Left cardiac atrium (tissue), 4 donors: ENCODE measurements around the gene C15orf39. TPM values are rescaled to one million over a fixed set of nuclear protein-coding genes. Genes with fewer than 3 reads are reported as not detected.
A peak's percentile ranks its signal among the peaks of the same experiment; 100 is the strongest.

Source experiments
- ATAC-seq, 2 donors: fragments of 200-7000 bp; cut with Tn5 transposase; one replicate each; pipeline ENCODE4 v1.9.1; 2020; ENCODE audit warnings: mild to moderate bottlenecking in 2 of 2, moderate library complexity in 2 of 2
- DNase-seq: peaks from one replicate; pipeline ENCODE4 v3.0.0-alpha.2; 2020
- intact Hi-C, 2 donors: fragments of 100-400 bp; cut with DNase I; formaldehyde crosslinking; loops; one replicate each; pipeline versions ENCODE4 v1.14.1 to v1.15.1; 2022 to 2023
- total RNA-seq, 2 donors: library from RNA; stranded (reverse); fragmentation: NEBNext Ultra II Directional; extraction: Animal tissue kit (Norgen Biotek cat#: 25700); gene quantifications; one replicate each; pipeline ENCODE4 v1.2.1, GENCODE V29; 2021
- donor health status: DM: no; HTN: yes; CAD: no.
- donor health status: DM: no; HTN: yes; CAD: no; lungs with severe emphysema.
- donor health status: DM: yes; HTN: yes; CAD: no.
- donor health status: Dilated cardiomyopathy.

The C15orf39 gene
- total RNA-seq, 2 donors from 2014 or later = 9.0 to 14.2 TPM

DNA sequence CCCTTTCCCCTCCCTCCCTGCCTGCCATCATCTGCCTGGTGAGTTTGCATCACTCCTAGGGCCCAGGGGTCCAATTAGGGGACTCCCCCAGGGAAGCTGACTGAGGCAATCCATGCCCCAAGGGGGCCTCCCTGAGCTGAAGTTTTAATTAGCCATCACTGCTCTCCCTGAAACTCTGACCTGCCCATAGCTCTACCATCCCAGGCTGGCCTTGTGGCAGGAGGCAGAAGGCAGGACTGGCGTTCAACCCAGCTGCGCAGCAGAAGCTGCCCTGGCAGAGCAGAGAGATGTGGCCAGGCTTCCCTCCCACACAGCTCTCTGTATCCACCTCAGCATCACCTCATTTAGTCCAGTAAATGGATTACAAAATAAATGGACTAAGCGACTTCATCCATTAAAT is 7.7 kb upstream of the C15orf39 start:
- no peak for DNase-seq
- ATAC-seq = no peak
- intact Hi-C loops = no loop called here

DNA sequence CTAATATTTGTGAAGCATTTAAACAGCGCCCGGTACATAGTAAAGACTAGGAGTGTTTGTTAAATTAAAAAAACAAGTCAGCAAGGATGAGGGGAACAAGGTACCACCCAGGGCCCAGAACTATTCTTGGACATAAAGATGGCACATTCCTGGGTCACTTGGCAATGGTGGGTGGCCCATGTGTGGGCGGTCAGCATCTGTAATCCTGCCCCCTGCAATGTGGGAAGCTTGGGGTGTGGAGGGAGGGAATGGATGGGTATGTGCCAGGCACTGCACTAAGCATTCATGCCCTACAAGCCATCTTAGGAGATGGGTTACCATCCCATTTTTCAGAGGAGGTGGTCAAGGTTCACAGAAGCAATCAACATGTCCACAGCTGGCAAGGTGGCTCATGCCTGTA is 7.3 kb upstream of the C15orf39 start:
- ATAC-seq (no peak), DNase-seq (no peak)
- intact Hi-C loops = no loop called here

DNA sequence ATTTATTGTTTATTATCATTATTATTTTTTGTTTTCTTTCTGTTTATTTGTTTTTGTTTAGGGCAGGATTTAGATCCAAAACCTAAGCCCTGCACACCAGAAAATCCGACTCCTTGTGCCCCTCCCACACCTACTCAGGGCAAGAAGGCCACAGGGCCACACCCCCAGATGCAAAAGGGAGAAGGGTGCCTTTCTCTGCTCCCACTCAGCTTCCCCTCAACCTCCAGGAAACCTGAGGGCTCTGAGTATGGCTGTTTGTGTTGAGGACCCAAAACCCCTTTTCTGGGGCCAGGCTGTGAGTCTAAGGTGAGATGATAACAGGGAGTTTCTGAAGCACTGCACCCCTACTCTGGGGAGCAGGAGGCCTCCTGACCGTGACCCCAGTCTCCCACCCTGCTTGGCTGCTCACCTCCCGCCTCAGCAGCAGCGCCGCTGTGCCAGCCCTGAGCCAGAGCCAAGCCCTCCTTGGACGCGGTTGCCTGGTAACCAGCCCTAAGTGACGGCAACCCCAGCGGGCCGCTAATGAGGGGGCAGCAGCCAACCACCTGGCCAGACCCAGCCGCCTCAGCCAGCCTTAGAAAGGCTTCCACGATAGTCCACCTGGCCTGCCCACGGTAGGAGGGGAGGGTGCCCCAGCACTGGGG is 6.4 kb upstream of the C15orf39 start:
- ATAC-seq (peak; percentile 38 to 40), DNase-seq (no peak)
- intact Hi-C loops = no loop called here

DNA sequence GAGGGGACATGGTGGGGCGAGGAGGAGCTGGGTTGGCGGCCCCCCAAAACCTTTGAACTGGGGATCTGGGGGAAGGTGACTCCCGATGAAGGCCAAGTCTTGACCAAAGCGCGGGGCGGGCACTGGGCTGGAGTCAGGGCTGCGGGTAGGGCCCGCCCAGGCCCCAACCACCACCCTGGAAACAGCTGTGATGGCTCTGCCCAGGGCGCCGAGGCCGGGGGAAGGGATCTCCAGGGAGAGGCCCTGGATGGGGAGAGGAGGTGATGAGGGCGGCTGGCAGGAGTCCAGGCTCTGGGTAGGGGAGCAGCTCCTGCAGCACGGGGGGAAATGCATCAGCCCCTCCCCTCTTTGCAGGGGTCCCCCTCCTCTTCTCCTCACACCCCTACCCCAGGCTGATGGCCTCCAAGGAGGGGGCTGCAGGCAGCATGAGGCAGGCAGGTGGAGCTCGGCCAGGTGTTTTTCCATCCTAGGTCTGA is 5.9 kb upstream of the C15orf39 start:
- DNase-seq (no peak), ATAC-seq (peak in 1 of 2 donors; percentile 8)
- intact Hi-C loops = no loop called here

DNA sequence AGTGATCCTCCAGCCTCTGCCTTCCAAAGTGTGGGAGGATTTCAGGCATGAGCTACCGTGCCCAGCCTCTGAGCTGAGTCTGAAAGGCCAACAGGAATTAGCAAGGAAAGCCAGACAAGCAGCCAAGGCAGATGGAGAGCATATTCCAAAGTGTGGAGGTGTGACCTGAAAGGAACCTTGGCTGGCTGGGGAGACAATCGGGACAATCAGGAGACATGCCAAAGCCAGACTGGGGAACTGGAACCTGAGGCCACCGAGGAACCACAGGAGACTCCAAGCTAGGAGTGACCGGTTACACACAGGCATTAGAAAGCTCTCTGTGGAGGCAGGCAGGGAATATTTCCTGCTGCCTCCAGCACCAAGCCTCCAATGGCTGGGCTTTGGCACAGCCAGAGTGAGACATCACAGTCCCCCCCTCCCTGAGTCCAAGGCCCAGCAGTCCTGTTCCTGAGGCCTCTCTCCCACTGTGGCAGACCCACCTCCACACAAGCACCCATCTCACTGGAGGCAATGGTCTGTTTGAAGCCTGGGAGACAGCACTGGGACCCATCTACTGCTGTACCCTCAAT is 4.5 kb upstream of the C15orf39 start:
- intact Hi-C loops = no loop called here
- DNase-seq (no peak), ATAC-seq (no peak)

DNA sequence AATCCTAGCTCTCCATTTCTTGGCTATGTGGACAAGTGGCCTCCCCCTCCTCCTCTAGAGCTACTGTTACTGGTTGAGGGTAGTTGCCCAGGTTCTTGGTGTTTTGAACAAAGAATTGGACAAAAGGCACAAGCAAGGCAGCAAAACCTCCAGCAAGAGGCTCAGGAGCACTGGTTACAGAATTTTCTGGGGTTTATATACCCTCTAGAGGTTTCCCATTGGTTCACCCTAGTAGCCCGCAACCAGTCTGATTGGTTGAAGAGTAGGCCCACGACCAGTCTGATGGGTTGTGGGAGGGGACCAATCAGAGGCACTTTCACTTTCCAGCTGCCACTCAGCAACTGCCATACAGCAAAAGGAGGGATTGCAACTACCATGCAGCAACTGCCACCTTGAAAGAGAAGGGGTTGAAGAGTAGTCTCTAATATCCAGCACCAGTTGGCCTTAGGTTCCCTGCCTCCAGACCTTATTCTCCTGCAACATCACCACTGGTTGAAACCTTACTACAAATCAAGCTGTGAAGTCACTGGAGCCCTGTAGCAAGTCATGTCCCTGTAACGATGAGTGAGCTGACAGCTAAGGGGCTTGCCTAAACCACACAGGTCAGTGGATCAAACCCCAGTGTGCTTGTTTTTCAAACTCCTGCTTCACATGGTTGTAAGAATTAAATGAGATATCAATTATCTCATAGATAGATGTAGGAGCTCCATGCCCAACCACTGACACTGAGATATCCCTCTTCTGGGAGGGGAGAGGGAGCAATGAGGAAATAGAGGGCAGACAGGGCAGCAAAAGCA is 2.9 kb upstream of the C15orf39 start:
- DNase-seq = no peak
- ATAC-seq = no peak
- intact Hi-C loops = no loop called here

DNA sequence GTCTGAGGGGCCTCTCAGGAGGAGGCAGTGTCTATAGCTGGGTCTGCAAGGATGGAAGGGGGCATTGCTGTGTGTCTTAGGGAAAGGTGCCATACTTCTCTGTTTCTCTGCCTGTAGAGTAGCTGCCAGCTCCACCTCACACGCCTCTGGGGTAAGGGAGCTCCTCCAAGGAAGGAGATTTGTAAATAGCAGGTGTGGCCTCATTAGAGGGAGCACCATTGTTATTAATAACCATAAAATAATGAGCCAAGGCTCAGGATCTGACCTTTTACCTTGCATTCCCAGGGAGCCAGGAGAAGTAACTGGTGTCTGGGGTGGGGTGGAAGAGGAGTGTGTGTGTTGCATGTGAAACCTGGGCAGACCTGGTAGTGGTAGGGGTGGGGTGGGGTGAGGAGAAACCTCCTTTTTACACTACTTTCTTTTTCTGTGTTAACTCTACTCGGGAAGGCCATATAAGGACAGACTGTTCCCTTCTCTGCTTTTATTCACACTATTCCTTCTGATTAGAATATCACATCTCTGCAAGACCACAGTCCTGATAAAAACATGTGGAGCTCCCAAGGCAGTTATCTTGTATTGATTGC is 2.2 kb upstream of the C15orf39 start:
- DNase-seq = no peak
- intact Hi-C loops = no loop called here
- ATAC-seq = no peak

DNA sequence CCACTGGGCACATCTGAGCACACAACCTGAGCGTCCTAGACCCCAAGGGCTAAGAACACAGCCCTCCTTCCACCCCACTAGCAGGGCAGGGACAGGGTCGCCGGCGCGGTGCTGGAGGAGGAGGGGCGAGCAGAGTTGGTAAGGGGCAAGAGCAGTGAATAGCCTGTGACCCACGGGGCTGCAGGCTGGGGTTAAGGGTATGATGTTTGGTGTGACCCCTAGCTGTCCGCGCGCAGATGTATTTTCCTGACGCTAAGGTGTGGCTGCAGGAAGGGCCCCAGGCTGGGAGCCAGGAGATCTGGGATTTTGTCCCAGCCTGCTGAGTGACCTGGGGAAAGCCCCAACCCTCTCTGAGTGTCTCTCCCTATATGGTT is 1.3 kb upstream of the C15orf39 start:
- DNase-seq (no peak), ATAC-seq (no peak)
- intact Hi-C loops = loop anchor here in 1 of 2 donors (5.0 kb wide), 1 partner anchor 88 kb away; no protein-coding TSS in a partner anchor

DNA sequence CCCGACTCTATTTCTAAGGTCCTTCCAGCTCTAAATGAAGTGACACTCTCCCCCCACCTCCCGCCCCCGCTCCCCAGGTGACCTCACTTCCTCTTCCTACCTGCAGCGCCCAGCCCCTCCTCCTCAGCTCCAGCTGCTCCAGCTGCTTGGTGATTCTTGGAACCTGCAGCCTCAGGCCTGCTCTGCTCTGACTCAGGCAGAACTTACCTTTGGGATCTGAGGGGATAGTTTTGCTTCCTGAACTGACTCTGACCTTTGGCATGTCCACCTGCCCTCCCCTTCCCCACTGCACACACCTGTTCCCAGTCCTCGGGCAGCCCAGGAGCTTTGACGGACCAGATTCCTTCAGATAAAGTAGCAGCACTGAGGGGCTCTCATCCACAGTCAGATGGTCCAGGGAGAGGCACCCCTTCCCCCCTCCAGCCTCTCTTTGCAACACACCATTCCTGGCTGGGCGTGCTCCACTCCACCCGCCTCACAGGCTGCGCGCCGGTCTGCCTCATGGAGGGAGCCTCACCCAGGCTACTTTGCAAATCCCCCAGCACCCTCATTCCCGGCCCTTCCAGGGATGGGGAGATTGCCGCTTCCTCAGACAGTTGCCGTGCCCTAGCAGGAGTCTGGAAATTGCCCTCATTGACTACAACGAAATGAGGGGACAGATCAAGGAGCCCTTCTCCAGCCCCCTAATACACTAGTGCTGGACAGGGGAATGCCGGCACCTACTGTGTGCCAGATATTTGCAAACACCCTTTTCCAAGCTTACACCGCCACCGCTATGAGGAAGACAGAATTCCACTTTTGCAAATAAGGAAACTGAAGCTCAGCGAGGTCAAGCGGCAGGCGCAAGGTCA is 692 bp upstream of the C15orf39 start:
- ATAC-seq (peak in 1 of 2 donors; percentile 1), DNase-seq (peak; percentile 58)
- intact Hi-C loops = loop anchor here in 1 of 2 donors (5.0 kb wide), 1 partner anchor 89 kb away; no protein-coding TSS in a partner anchor

DNA sequence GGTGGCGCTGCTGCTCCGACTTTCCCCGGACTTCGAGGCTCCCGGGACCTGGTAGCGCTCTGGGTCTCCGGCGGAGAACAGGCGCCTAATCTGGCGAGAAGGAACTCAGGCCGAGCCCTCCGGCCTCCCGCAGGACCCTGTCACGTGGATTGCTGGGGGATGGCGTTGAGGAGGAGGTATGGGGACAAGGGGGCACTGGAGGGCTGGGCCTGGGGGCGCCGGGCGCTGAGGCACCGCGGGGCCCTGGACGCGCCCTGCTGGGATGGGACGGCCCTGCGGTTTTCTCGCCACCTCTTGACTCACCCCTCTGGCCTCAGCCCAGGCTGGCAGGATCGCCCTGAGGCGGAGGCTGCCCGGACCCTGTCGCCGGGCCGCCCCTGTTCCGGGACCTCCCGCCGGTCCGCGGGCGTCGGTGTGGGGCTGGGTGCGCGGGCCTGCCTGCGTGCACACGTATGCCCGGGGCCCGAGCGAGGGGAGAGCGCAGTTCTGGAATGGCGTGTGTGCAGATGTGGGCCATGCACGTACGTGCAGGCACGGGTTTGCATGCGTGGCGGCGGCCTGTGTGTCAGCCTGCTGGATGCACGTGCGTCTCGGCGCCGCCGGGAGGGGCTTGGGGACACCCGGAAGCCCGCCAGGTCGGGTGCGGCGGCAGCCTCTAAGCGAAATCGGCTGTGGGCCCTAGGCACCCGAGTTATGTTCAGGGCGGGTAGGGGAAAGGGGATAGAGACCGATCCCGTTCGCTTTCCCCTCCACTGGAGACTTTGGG is 752 bp downstream of the C15orf39 start:
- intact Hi-C loops = loop anchor here (2.0 to 5.0 kb wide), 2 partner anchors 90 to 172 kb away; no protein-coding TSS in a partner anchor
- ATAC-seq (peak; percentile 44 to 56), DNase-seq (peak; percentile 82)

DNA sequence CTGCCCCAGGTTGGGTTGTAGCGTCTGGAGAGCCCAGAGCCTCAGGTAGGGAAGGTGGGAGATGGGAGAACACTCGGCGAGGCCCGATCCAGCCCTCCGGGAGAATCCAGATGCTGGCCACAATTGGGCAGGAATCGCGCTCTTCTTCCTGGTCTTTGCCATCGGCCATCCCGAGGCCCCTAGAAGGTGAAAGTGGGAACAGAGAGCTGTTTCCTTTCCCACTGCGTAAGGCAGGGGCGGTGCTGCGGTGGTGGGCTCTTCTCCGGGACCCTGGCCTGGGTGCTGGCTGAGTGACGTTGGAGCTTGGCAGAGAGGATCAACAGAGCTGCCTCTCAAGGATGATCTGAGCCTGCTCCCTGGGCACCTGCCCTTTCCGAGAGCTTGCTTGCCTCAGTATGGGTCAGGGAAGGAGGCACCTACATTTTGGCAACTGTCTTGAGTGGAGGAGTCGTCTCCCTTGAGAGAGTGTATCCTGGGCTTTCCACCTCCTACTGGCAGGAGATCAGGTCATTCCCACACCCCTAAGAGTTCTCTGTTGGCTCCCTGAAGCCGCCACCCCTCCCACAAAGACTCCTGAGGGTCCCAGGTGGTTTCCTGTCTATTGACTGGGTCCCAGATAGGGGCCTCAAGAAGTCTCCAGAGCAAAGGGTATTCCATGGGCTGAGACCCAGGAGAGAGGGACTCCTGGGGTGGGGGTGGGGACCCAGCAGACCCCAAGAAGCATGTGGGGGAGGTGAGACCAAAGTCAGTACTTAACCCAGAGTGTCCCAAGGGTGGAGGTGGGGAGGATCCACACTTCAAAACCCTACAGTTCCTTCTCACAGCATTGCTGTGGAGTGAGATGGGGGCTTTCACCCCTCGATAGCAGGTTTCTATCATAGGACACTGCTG is 1.6 kb downstream of the C15orf39 start:
- intact Hi-C loops = loop anchor here (2.0 to 5.0 kb wide), 2 partner anchors 91 to 172 kb away; no protein-coding TSS in a partner anchor
- DNase-seq (no peak), ATAC-seq (no peak)

DNA sequence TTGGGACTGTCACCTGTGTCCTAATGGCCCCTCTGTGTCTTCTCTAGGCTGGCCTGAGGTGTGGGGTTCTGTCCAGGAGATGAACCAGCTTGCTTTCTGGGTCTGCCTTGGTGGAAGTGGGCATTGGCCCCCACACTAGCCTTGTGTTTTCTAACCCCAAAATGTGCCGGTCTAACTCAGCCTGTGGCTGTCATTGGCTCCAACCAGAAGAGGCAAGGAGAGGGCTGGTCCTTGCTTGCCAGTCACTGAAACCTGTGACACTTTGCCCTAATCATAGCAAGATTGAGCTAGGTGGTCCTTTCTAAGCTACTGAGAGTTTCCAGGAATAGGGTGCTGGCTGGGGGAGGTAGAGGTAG is 2.2 kb downstream of the C15orf39 start:
- DNase-seq (no peak), ATAC-seq (no peak)
- intact Hi-C loops = loop anchor here (1.0 to 5.0 kb wide), 4 partner anchors 92 to 175 kb away; no protein-coding TSS in a partner anchor

DNA sequence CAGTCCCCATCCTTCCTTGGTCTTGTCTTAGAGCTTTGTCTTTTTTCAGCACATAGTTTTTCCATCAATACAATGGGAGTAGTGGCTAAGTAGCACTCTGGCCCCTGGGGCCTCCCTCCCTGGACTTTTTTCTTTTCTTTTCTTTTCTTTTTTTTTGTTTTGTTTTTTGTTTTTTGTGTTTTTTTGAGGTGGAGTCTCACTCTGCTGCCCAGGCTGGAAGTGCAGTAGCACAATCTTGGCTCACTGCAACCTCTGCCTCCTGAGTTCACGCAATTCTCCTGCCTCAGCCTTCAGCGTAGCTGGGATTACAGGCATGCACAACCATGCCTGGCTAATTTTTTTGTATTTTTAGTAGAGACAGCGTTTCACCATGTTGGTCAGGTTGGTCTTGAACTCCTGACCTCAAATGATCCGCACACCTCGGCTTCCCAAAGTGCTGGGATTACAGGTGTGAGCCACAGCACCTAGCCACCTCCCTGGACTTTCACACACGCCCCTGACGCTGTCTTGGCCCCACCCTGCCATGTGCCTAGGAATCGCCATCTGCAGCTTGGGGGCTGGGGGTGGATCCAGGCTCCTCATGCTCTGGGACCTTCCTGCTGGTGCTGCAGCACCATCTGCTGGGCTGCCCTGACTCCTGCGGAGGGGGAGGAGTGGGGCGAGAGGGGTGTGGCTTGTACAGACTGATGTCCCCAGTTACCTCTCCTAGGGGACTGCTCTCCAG is 2.8 kb downstream of the C15orf39 start:
- intact Hi-C loops = loop anchor here in 1 of 2 donors (1.0 to 5.0 kb wide), 3 partner anchors 92 to 175 kb away; no protein-coding TSS in a partner anchor
- DNase-seq (peak; percentile 94), ATAC-seq (peak; percentile 74 to 75)

DNA sequence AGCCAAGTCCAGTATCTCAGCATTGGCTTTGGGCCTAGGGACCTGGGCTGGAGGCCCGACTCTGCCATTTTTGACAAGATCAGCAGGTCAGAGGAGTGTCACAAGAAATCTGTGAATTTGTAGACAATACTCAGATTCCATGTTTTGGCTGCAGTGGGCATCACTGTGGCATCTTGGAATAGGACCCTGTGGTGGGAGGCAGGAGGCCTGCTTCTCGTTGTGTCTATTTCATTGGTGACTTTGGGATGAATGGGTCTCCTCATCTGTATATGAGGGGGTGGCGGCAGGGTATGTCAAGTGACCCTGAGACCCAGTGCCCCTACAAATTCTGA is 3.3 kb downstream of the C15orf39 start:
- no peak for ATAC-seq
- intact Hi-C loops = no loop called here
- no peak for DNase-seq

DNA sequence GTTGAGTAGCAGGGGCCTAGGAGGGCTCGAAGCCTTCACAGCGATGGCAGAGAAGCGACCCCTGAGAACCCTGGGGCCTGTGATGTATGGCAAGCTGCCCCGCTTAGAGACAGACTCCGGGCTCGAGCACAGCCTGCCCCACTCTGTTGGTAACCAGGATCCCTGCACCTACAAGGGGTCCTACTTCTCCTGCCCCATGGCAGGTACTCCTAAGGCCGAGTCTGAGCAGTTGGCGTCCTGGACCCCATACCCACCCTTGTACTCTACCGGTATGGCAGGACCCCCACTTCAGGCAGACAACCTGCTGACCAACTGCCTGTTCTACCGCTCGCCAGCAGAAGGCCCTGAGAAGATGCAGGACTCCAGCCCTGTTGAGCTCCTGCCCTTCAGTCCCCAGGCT is 4.3 kb downstream of the C15orf39 start:
- ATAC-seq (no peak), DNase-seq (no peak)
- intact Hi-C loops = no loop called here

DNA sequence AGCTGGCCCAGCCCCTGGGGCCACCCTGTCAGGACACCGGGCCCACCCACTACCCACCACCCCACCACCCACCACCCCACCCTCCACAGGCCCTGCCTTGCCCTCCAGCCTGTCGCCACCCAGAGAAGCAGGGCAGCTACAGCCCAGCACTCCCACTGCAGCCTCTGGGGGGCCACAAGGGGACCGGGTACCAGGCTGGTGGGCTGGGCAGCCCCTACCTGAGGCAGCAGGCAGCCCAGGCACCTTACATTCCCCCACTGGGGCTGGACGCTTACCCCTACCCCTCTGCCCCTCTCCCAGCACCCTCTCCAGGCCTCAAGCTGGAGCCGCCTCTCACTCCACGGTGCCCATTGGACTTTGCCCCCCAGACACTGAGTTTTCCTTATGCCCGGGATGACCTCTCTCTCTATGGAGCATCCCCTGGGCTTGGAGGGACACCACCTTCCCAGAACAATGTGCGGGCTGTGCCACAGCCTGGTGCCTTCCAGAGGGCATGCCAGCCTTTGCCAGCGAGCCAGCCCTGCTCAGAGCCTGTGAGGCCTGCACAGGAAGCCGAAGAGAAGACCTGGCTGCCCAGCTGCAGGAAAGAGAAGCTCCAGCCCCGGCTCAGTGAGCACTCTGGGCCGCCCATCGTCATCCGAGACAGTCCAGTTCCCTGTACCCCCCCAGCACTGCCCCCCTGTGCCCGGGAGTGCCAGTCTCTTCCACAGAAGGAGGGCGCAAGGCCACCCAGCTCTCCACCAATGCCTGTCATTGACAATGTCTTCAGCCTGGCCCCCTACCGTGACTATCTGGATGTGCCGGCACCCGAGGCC is 5.3 kb downstream of the C15orf39 start:
- ATAC-seq (no peak), DNase-seq (no peak)
- intact Hi-C loops = no loop called here
